A549 (cell line): ENCODE results near the gene WDFY1.

Experiments
- ESRRA ChIP-seq: fragments of 150-350 bp; IDR thresholded peaks from 2 replicates; pipeline ENCODE4 v1.6.1; 2014; ENCODE audit warnings: mild to moderate bottlenecking, low read length, borderline replicate concordance
- HOXA7 ChIP-seq: fragments of 250-450 bp; sonication (Bioruptor Pico); IDR thresholded peaks from 2 replicates; pipeline ENCODE4 v1.5.0; 2020; ENCODE audit warnings: mild to moderate bottlenecking, moderate library complexity
- JUN ChIP-seq, 2 experiments: fragments of >200 bp; sonication (Bioruptor Twin); formaldehyde crosslinking; IDR thresholded peaks; 2 replicates in 1 of 2; 3 replicates in 1 of 2; pipeline ENCODE4 v1.6.1; 2016 to 2017
- JUNB ChIP-seq: fragments of >200 bp; sonication (Bioruptor Twin); formaldehyde crosslinking; IDR thresholded peaks from 2 replicates; pipeline ENCODE4 v1.6.1; 2016
- KDM5A ChIP-seq: fragments of 200-600 bp; sonication (generic); IDR thresholded peaks from 2 replicates; pipeline ENCODE4 v1.6.1; 2016; ENCODE audit warnings: antibody characterized with exemption, mild to moderate bottlenecking
- NFE2L2 ChIP-seq: fragments of 150-350 bp; conservative IDR thresholded peaks from 2 replicates; pipeline ENCODE4 v1.6.1; 2014; ENCODE audit warnings: low read length
- NPAS2 ChIP-seq: fragments of 250-450 bp; sonication (Bioruptor Pico); IDR thresholded peaks from 2 replicates; pipeline ENCODE4 v1.8.0; 2022; ENCODE audit warnings: mild to moderate bottlenecking, moderate library complexity, borderline replicate concordance
- POLR2A ChIP-seq: IDR thresholded peaks from 2 replicates; pipeline ENCODE4 v1.6.1; 2012; ENCODE audit warnings: mild to moderate bottlenecking, low read length
- RAD21 ChIP-seq, 2 experiments: fragments of >200 bp in 1 of 2; sonication (Bioruptor Twin) in 1 of 2; formaldehyde crosslinking in 1 of 2; IDR thresholded peaks in 1 of 2; conservative IDR thresholded peaks in 1 of 2; 2 replicates in 1 of 2; 3 replicates in 1 of 2; pipeline ENCODE4 v1.6.1; 2012 to 2018; ENCODE audit warnings: inconsistent platforms in 1 of 2
- RCOR1 ChIP-seq: fragments of 150-350 bp; IDR thresholded peaks from 2 replicates; pipeline ENCODE4 v1.6.1; 2014; ENCODE audit warnings: antibody characterized with exemption, low read length, low read depth
- ZNF302 ChIP-seq: fragments of 250-450 bp; sonication (Bioruptor Pico); IDR thresholded peaks from 2 replicates; pipeline ENCODE4 v1.9.0; 2021; ENCODE audit warnings: inconsistent platforms, mild to moderate bottlenecking, moderate library complexity
- TF ChIP-seq, protein P1 (sequence below): fragments of >200 bp; sonication (Bioruptor Twin); formaldehyde crosslinking; IDR thresholded peaks from 3 replicates; pipeline ENCODE4 v1.5.1; 2016
- TF ChIP-seq, protein P2 (sequence below): fragments of 250-450 bp; sonication (Bioruptor Pico); IDR thresholded peaks from 2 replicates; pipeline ENCODE4 v1.5.0; 2021; ENCODE audit warnings: mild to moderate bottlenecking, moderate library complexity, borderline replicate concordance

DNA sequence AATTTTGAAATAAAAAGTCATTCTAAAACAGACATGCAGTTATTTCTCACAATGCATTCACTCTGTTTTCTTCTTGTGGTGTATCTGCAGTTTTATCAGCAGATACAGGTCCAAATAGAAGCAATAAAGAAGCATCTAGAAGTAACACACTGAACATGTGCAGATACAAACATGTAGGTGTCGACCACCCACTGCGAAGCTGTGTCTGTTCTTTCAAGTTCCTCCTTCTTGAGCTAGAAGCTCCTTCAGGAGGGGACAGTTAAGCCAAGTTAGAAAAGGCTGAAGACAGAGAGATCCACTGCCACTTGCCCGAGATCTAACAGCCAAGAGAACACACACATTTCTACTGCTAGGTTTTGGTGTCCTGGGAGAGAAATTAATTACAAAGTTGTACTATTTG lies 30.1 kb downstream of the WDFY1 start:
- TF ChIP-seq, protein P1, sequence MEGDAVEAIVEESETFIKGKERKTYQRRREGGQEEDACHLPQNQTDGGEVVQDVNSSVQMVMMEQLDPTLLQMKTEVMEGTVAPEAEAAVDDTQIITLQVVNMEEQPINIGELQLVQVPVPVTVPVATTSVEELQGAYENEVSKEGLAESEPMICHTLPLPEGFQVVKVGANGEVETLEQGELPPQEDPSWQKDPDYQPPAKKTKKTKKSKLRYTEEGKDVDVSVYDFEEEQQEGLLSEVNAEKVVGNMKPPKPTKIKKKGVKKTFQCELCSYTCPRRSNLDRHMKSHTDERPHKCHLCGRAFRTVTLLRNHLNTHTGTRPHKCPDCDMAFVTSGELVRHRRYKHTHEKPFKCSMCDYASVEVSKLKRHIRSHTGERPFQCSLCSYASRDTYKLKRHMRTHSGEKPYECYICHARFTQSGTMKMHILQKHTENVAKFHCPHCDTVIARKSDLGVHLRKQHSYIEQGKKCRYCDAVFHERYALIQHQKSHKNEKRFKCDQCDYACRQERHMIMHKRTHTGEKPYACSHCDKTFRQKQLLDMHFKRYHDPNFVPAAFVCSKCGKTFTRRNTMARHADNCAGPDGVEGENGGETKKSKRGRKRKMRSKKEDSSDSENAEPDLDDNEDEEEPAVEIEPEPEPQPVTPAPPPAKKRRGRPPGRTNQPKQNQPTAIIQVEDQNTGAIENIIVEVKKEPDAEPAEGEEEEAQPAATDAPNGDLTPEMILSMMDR, result no peak
- TF ChIP-seq RAD21 (conservative IDR thresholded peaks at IDR 0.05 in 1 of 2, IDR thresholded peaks at IDR 0.05 in 1 of 2) (no peak), ZNF302 (no peak), KDM5A (no peak), POLR2A (no peak), NFE2L2 (no peak), NPAS2 (no peak), JUN (IDR thresholded peaks at IDR 0.05) (no peak), JUNB (no peak), RCOR1 (no peak), ESRRA (no peak), HOXA7 (CRISPR knock-in tag) (no peak)
- TF ChIP-seq, protein P2, sequence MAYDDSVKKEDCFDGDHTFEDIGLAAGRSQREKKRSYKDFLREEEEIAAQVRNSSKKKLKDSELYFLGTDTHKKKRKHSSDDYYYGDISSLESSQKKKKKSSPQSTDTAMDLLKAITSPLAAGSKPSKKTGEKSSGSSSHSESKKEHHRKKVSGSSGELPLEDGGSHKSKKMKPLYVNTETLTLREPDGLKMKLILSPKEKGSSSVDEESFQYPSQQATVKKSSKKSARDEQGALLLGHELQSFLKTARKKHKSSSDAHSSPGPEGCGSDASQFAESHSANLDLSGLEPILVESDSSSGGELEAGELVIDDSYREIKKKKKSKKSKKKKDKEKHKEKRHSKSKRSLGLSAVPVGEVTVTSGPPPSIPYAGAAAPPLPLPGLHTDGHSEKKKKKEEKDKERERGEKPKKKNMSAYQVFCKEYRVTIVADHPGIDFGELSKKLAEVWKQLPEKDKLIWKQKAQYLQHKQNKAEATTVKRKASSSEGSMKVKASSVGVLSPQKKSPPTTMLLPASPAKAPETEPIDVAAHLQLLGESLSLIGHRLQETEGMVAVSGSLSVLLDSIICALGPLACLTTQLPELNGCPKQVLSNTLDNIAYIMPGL (CRISPR knock-in tag), result no peak
